ENCODE data around the gene UBE2F.
"Not testable (repeated sequence)": the region's sequence is repeated elsewhere in the genome, so short reads cannot be mapped to it uniquely, and the experiment has no call there.

UBE2F gene

GRCh38 chr2:238031751-238032150 is 64.9 kb downstream of the UBE2F start:
- TF ChIP-seq TSHZ2 (CRISPR knock-in tag; IDR thresholded peaks at IDR 0.05) (no peak), CSDC2 (CRISPR knock-in tag; IDR thresholded peaks at IDR 0.05) (no peak), GLIS3 (CRISPR knock-in tag; IDR thresholded peaks at IDR 0.05) (no peak), ESRRG (CRISPR knock-in tag; IDR thresholded peaks at IDR 0.05) (no peak), ZNF8 (CRISPR knock-in tag; IDR thresholded peaks at IDR 0.05) (no peak), POU6F1 (CRISPR knock-in tag; IDR thresholded peaks at IDR 0.05; ENCODE audit: borderline replicate concordance, low read depth) (no peak), ZNF70 (CRISPR knock-in tag; IDR thresholded peaks at IDR 0.05) (no peak), ZC3H10 (CRISPR knock-in tag; IDR thresholded peaks at IDR 0.05) (no peak), TOX (CRISPR knock-in tag; IDR thresholded peaks at IDR 0.05; ENCODE audit: borderline replicate concordance) (no peak), ZFP30 (CRISPR knock-in tag; IDR thresholded peaks at IDR 0.05) (no peak), CSRNP3 (CRISPR knock-in tag; IDR thresholded peaks at IDR 0.05) (no peak), OSR1 (CRISPR knock-in tag; IDR thresholded peaks at IDR 0.05) (no peak), PPARA (CRISPR knock-in tag; IDR thresholded peaks at IDR 0.05; ENCODE audit: borderline replicate concordance) (no peak), RARB (CRISPR knock-in tag; IDR thresholded peaks at IDR 0.05) (no peak), TCF4 (CRISPR knock-in tag; IDR thresholded peaks at IDR 0.05; ENCODE audit: borderline replicate concordance) (no peak), ZFP3 (CRISPR knock-in tag; IDR thresholded peaks at IDR 0.05) (no peak), SNAI2 (CRISPR knock-in tag; IDR thresholded peaks at IDR 0.05) (no peak), PATZ1 (CRISPR knock-in tag; IDR thresholded peaks at IDR 0.05; ENCODE audit: borderline replicate concordance) (no peak), BACH2 (CRISPR knock-in tag; IDR thresholded peaks at IDR 0.05; ENCODE audit: borderline replicate concordance) (no peak), ARNTL (CRISPR knock-in tag; IDR thresholded peaks at IDR 0.05; ENCODE audit: borderline replicate concordance, low read depth) (no peak)
- no peak for ATAC-seq

GRCh38 chr2:238032755-238033337 is 66.0 kb downstream of the UBE2F start:
- ATAC-seq: no peak
- TF ChIP-seq TCF4 (CRISPR knock-in tag; IDR thresholded peaks at IDR 0.05; ENCODE audit: borderline replicate concordance): no peak

- not testable (repeated sequence) for ATAC-seq
Observed at GRCh38 chr2:238033991-238034390, 67.2 kb downstream of the UBE2F start.

- TF ChIP-seq CSRNP3 (CRISPR knock-in tag; IDR thresholded peaks at IDR 0.05) (no peak), ARNTL (CRISPR knock-in tag; IDR thresholded peaks at IDR 0.05; ENCODE audit: borderline replicate concordance, low read depth) (no peak), ESRRG (CRISPR knock-in tag; IDR thresholded peaks at IDR 0.05) (no peak), ZNF565 (CRISPR knock-in tag; conservative IDR thresholded peaks at IDR 0.05; ENCODE audit: low read depth) (no peak), RARB (CRISPR knock-in tag; IDR thresholded peaks at IDR 0.05) (no peak), TOX (CRISPR knock-in tag; IDR thresholded peaks at IDR 0.05; ENCODE audit: borderline replicate concordance) (no peak), ZC3H10 (CRISPR knock-in tag; IDR thresholded peaks at IDR 0.05) (no peak), CREB5 (CRISPR knock-in tag; IDR thresholded peaks at IDR 0.05; ENCODE audit: low read depth) (no peak)
- ATAC-seq: no peak
Observed at GRCh38 chr2:238038203-238038602, 71.4 kb downstream of the UBE2F start.
